ENCODE results near the gene OVCA2.

OVCA2 gene

GRCh38 chr17:2084036-2084765 is 42.4 kb downstream of the OVCA2 start:
- Histone ChIP-seq H3K4me3 (ENCODE audit: low read depth, low read length) (no peak overlapping the region), H3K4me1 (ENCODE audit: control insufficient read depth, insufficient read depth, low read length) (no peaks in the 10 kb centered on the region), H3K27ac (ENCODE audit: low read depth, low read length) (no peak overlapping the region), H3K9ac (ENCODE audit: low read depth, low read length) (0 out of 2 replicates have a peak overlapping the region, but pooled peaks have one; percentile 14), H3K9me3 (ENCODE audit: control insufficient read depth, insufficient read depth, low read length) (no peaks in the 10 kb centered on the region), H3K36me3 (ENCODE audit: control insufficient read depth, insufficient read depth, low read length) (peaks cover 12% of the 10 kb centered on the region), H3K27me3 (ENCODE audit: control insufficient read depth, insufficient read depth, low read length) (no peaks in the 10 kb centered on the region)

DNA sequence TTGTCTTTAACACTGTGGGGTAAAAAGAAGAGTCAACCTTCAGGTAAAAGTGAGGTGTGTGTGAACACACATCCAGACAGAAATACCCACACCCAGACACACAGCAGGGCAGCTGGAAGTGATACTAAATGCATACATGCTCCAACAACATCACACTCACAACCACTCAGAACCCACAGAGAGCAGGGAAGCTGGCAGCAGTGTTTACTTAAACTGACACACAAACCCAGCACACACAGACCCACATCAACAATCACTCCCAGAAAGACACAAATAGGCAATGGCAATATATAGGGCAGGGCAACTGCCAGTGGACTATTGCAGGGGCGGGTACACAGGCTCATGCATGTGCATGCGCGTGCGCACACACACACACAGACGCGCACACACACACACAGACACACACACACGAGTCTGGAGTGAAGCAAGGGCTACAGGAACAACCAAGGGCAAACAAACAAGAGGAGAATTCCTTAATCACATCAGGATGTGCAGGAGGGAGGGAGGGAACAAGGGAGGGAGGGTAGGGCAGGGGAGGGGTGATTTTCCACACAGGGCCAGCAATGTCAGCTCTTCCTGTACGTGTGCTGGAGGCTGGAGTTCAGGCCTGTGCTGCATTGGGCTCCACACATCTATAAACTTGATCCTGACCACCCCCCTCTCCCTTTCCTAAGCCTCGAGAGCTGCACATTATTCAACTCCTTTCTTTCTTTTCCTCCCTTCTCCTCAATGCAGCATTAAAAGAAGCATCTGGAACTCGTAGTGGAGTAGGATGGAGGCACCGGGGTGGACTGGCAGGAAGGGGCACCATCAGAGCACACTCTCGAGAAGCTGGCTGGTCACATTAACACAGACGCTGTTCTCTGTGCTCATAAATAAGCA is 43.2 kb downstream of the OVCA2 start:
- H3K9ac ChIP-seq (ENCODE audit: low read depth, low read length): 0 out of 2 replicates have a peak overlapping the region, but pooled peaks have one; percentile 14
- H3K27me3 ChIP-seq (ENCODE audit: control insufficient read depth, insufficient read depth, low read length): no peaks in the 10 kb centered on the region
- 0 out of 2 replicates have a peak, but pooled peaks cover under 1% of the 10 kb centered on the region for H3K4me1 ChIP-seq (ENCODE audit: control insufficient read depth, insufficient read depth, low read length)
- H3K4me3 ChIP-seq (ENCODE audit: low read depth, low read length): no peak overlapping the region
- H3K9me3 ChIP-seq (ENCODE audit: control insufficient read depth, insufficient read depth, low read length): no peaks in the 10 kb centered on the region
- peaks cover 12% of the 10 kb centered on the region for H3K36me3 ChIP-seq (ENCODE audit: control insufficient read depth, insufficient read depth, low read length)
- H3K27ac ChIP-seq (ENCODE audit: low read depth, low read length): no peak overlapping the region

GRCh38 chr17:2085648-2085949 is 43.8 kb downstream of the OVCA2 start:
- peaks cover 6% of the 10 kb centered on the region for H3K4me1 ChIP-seq (ENCODE audit: control insufficient read depth, insufficient read depth, low read length)
- H3K27me3 ChIP-seq (ENCODE audit: control insufficient read depth, insufficient read depth, low read length): no peaks in the 10 kb centered on the region
- H3K36me3 ChIP-seq (ENCODE audit: control insufficient read depth, insufficient read depth, low read length): peaks cover 12% of the 10 kb centered on the region
- no peak overlapping the region for H3K27ac ChIP-seq (ENCODE audit: low read depth, low read length)
- H3K9ac ChIP-seq (ENCODE audit: low read depth, low read length): no peak overlapping the region
- no peaks in the 10 kb centered on the region for H3K9me3 ChIP-seq (ENCODE audit: control insufficient read depth, insufficient read depth, low read length)
- no peak overlapping the region for H3K4me3 ChIP-seq (ENCODE audit: low read depth, low read length)

DNA sequence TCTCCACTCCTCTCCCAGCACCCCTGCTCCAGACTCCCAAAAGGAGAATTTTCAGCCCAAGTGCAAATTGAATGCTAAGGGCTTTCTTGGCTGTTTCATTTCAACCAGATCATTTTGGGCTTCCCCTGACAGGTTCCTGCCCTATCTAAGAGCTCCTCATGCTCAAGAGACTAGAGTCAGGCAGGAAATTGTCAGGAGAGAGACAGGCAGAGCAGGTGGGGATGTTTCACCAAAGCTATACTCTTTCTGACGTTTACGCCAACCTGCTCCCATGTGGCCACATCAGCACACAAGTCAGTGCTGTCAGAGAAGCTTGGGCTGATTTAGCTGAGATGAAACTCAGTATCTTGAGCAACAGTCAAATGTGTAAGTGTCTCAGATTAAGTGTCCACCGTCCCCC is 44.5 kb downstream of the OVCA2 start:
- no peaks in the 10 kb centered on the region for H3K27me3 ChIP-seq (ENCODE audit: control insufficient read depth, insufficient read depth, low read length)
- H3K36me3 ChIP-seq (ENCODE audit: control insufficient read depth, insufficient read depth, low read length): peaks cover 6% of the 10 kb centered on the region
- H3K9me3 ChIP-seq (ENCODE audit: control insufficient read depth, insufficient read depth, low read length): no peaks in the 10 kb centered on the region
- no peak overlapping the region for H3K9ac ChIP-seq (ENCODE audit: low read depth, low read length)
- no peak overlapping the region for H3K4me3 ChIP-seq (ENCODE audit: low read depth, low read length)
- no peak overlapping the region for H3K27ac ChIP-seq (ENCODE audit: low read depth, low read length)
- peaks cover 14% of the 10 kb centered on the region for H3K4me1 ChIP-seq (ENCODE audit: control insufficient read depth, insufficient read depth, low read length)

- H3K9me3 ChIP-seq (ENCODE audit: control insufficient read depth, insufficient read depth, low read length): no peaks in the 10 kb centered on the region
- no peaks in the 10 kb centered on the region for H3K36me3 ChIP-seq (ENCODE audit: control insufficient read depth, insufficient read depth, low read length)
- peaks cover 15% of the 10 kb centered on the region for H3K4me1 ChIP-seq (ENCODE audit: control insufficient read depth, insufficient read depth, low read length)
- no peak overlapping the region for H3K27ac ChIP-seq (ENCODE audit: low read depth, low read length)
- no peak overlapping the region for H3K4me3 ChIP-seq (ENCODE audit: low read depth, low read length)
- no peaks in the 10 kb centered on the region for H3K27me3 ChIP-seq (ENCODE audit: control insufficient read depth, insufficient read depth, low read length)
- H3K9ac ChIP-seq (ENCODE audit: low read depth, low read length): no peak overlapping the region
These were observed 45.9 kb downstream of the OVCA2 start for GRCh38 chr17:2087597-2088211.

GRCh38 chr17:2089021-2089422 is 47.2 kb downstream of the OVCA2 start:
- H3K4me3 ChIP-seq (ENCODE audit: low read depth, low read length): no peak overlapping the region
- no peak overlapping the region for H3K27ac ChIP-seq (ENCODE audit: low read depth, low read length)
- no peaks in the 10 kb centered on the region for H3K9me3 ChIP-seq (ENCODE audit: control insufficient read depth, insufficient read depth, low read length)
- no peak overlapping the region for H3K9ac ChIP-seq (ENCODE audit: low read depth, low read length)
- no peaks in the 10 kb centered on the region for H3K36me3 ChIP-seq (ENCODE audit: control insufficient read depth, insufficient read depth, low read length)
- H3K27me3 ChIP-seq (ENCODE audit: control insufficient read depth, insufficient read depth, low read length): no peaks in the 10 kb centered on the region
- H3K4me1 ChIP-seq (ENCODE audit: control insufficient read depth, insufficient read depth, low read length): peaks cover 15% of the 10 kb centered on the region

DNA sequence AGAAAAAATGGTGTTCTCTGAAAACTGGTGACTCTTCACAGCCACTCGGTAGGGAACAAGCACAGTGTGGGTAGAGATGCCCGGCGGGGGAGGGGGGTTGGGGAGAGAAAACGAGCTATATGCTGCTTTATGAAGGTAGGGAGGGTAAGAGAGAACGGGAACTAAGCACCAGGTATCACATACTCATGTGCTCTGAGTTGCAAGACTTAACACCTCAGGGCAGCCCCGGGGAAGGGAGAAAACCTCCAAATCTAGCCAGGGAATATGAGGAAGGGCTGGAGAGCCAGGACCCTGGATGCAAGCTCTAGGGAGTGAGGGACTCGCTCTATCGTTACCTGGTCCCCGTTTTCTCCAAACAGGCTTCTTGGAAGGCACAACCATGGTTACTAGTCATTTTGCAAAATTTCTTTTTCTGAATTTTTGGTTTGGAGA is 48.4 kb downstream of the OVCA2 start:
- peaks cover 19% of the 10 kb centered on the region for H3K4me1 ChIP-seq (ENCODE audit: control insufficient read depth, insufficient read depth, low read length)
- no peak overlapping the region for H3K4me3 ChIP-seq (ENCODE audit: low read depth, low read length)
- no peaks in the 10 kb centered on the region for H3K9me3 ChIP-seq (ENCODE audit: control insufficient read depth, insufficient read depth, low read length)
- H3K9ac ChIP-seq (ENCODE audit: low read depth, low read length): no peak overlapping the region
- H3K27me3 ChIP-seq (ENCODE audit: control insufficient read depth, insufficient read depth, low read length): no peaks in the 10 kb centered on the region
- H3K36me3 ChIP-seq (ENCODE audit: control insufficient read depth, insufficient read depth, low read length): no peaks in the 10 kb centered on the region
- no peak overlapping the region for H3K27ac ChIP-seq (ENCODE audit: low read depth, low read length)

DNA sequence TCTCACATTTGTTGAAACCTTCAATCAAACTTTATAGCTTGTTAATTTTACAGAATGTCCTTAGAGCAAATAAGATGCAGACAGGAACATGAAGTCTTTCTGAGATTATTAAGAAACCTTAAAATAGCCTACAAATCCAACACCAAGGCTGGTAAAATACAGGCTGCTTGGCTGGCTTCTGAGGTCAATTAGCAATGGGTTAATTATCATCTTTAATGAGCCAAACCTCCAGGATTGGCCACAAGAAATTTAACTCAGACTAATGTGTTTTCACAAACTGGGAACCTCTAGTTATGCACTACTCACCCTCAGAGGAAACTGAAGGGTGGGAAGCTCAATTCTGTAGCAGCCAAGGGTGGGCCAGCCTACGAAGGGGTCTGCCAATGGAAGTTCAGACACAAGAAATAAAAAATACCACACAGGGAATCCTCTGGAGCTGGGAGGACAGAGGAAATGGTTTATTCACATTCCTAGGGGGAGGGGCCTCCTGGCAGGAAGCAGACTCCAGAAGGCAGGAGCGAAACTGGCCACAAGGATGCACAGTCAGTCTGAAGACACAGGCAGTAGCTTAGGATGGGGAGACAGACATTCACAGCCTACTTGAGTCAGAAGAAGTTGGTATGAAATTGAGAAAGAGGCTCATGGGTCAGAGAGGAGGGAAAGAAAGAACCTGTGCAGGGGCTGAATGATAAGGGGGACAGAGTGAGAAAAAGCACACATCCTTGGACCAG is 49.1 kb downstream of the OVCA2 start:
- H3K36me3 ChIP-seq (ENCODE audit: control insufficient read depth, insufficient read depth, low read length): no peaks in the 10 kb centered on the region
- no peaks in the 10 kb centered on the region for H3K27me3 ChIP-seq (ENCODE audit: control insufficient read depth, insufficient read depth, low read length)
- no peaks in the 10 kb centered on the region for H3K9me3 ChIP-seq (ENCODE audit: control insufficient read depth, insufficient read depth, low read length)
- H3K4me1 ChIP-seq (ENCODE audit: control insufficient read depth, insufficient read depth, low read length): peaks cover 22% of the 10 kb centered on the region
- no peak overlapping the region for H3K4me3 ChIP-seq (ENCODE audit: low read depth, low read length)
- no peak overlapping the region for H3K9ac ChIP-seq (ENCODE audit: low read depth, low read length)
- peak overlapping the region; percentile 40 for H3K27ac ChIP-seq (ENCODE audit: low read depth, low read length)

GRCh38 chr17:2092253-2092652 is 50.4 kb downstream of the OVCA2 start:
- H3K4me1 ChIP-seq (ENCODE audit: control insufficient read depth, insufficient read depth, low read length): peaks cover 22% of the 10 kb centered on the region
- no peak overlapping the region for H3K27ac ChIP-seq (ENCODE audit: low read depth, low read length)
- no peak overlapping the region for H3K9ac ChIP-seq (ENCODE audit: low read depth, low read length)
- no peak overlapping the region for H3K4me3 ChIP-seq (ENCODE audit: low read depth, low read length)
- no peaks in the 10 kb centered on the region for H3K27me3 ChIP-seq (ENCODE audit: control insufficient read depth, insufficient read depth, low read length)
- no peaks in the 10 kb centered on the region for H3K36me3 ChIP-seq (ENCODE audit: control insufficient read depth, insufficient read depth, low read length)
- H3K9me3 ChIP-seq (ENCODE audit: control insufficient read depth, insufficient read depth, low read length): no peaks in the 10 kb centered on the region

Measured in HUES48 (cell line).